NCI-H1694 (cell line): ENCODE results near the gene CEP164.
"Not testable (repeated sequence)": the region's sequence is repeated elsewhere in the genome, so short reads cannot be mapped to it uniquely, and the experiment has no call there.

Source experiments
- DNase-seq: peaks from one replicate; lab custom pipeline; 2025; lab: John Stamatoyannopoulos, UW

CEP164 gene

DNA sequence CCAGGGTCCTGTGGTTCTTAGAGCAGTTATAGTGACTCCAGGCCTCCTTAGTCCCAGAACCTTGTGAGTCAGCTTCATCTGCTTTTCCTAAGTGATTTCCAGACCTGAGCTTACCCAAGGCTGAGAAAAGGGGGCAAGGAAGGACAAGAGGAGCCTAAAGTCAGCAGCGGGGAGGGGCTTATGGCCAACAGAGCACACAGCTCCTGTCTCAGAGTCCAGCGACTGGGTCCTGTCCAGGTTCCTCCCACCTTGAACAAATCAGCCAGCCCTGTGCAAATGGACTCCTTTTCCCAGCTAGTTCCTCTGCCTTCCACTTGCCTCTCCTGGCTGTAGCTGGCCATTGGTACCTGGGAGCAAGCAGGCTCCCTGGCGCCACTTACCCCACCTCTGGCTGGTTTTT is 22.5 kb upstream of the CEP164 start:
- DNase-seq: no peak

DNA sequence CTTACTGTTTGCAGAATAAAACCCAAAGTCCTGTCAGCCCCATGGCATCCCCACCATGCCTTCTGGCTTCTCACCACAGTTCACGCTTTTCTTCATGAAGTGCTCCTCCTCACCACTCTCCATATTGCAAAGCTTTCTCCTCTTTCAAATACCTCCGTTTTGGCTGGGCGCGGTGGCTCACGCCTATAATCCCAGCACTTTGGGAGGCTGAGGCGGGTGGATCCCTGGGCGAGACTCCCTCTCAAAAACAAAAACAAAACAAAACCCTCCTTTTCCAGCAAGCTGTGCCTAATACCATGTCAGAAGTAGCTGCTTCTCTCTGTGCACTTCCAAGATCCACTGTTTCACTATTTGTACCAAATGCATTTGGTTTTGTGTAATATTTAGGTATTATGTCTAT is 18.3 kb upstream of the CEP164 start:
- DNase-seq: no peak

DNA sequence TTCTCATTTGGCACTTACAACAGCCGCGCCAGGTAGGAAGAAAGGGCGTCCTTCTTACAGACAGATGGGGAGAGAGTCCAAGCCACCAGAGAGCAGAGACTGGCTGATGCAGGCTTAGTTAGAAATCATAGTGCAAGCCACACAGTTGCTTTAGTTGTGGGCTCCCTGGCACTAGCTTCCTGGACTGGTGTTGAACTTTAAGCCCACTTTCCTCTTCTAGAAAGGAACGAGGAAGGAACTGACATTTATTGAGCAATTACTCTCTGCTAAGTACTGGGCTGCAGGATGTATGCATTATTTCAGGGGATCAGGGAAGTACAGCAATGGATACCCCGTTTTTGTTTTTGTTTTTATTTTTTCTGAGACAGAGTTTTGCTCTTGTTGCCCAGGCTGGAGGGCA is 14.6 kb upstream of the CEP164 start:
- no peak for DNase-seq

DNA sequence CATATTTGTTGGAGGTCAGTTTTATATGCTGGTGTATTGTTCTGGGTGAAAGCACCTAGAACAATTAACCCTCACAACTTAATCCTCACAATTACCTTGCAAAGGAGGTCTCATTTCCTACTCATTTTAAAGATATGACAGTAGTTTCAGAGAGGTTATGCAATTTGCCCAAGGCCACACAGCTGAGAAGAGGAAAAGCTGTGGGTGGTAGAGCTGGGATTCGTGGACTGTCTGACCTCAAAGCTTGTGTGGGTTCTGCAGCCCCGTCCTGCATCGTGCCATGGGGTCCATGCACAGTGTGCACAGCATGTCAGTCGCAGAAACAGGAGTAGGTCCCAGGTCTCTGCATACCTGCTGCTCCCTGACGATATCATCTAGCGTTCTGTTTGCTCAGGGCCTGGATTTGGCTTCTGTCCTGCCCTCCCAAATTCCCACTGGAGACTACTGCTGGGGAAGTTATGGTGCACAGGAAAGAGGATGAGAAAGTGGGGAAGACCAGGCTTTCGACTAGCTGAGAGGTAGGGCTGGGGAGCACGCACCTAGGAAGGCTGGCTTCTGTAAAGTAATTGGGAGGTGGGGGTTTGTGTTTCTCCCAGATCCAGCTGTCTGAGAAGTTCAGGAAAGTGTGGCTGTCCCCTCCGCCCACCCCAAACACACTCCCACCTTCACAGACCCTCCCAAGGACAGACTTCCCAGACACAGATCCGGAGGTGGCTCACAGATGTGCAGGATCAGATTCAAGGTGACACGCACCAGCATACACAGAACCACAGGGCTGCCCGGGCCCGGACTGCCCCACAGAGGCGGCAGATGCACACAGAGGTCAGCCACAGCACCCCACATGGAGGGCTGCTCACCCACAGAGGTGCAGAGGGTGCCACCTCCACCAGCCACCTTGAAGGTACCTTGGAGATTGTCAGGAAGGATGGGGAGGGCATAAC is 13.6 kb upstream of the CEP164 start:
- no peak for DNase-seq

DNA sequence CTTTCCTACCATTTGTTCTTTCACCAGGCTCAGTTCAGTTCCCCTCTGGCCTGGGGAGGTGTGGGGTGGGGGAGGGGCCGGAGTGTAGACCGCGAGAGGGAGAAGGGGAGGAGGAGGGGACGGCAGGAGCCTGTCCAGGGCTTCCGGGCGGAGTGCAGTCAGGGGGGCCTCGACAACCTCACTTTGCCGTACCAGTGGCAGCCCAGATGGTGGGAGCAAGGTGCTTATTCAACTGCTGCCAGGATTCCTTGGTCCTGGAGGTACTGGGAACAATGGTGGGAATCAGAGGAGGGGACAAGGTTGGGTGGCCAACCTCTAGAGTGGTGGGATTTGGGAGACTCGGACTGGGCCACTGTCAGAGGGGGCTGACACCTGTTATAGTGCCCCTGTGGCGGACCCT is 12.8 kb upstream of the CEP164 start:
- DNase-seq: no peak

DNA sequence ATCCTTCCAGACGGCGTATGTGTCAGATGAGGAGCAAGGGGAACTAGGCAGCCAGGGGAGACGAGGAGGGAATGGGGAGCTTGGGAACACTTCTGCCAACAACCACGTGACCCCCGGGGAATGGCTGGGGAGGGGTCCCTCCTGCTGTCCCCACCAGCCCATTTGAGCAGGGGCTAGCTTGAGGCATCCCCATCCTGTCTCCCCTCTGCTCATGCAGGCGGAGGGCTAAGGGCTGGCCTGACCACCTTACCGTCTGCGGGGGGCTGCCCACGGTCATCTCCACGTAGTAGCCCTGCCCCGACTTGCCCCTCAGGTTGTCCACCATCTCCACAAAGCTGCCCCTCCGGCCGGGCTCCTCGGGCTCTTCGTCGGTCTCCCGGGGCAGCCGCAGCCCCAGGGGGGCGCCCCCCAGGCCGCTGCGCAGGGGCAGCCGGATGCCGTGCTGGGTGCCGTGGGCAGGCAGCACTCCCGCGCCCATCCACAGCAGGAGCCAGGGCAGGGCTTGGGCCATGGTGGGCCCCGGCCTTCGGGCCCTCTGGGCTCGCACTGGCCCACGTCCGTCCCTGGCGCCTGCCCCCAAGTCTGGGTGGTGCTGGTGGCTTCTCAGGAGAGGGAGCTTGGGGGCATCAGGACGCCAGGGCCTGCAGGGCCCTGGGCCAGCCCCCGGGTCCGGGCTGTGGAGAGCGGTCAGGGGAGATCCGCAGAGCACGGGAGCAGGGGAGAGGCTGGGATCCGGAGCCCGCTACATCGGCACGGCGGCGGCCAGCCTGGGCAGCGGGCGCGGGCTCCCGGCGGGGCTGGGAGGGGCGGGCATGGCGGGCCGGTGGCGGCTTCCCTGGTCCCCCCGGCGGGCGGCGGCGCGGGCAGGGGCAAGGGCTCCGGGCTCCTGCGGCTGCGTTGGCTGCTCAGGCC is 12.1 kb upstream of the CEP164 start:
- DNase-seq: no peak

DNA sequence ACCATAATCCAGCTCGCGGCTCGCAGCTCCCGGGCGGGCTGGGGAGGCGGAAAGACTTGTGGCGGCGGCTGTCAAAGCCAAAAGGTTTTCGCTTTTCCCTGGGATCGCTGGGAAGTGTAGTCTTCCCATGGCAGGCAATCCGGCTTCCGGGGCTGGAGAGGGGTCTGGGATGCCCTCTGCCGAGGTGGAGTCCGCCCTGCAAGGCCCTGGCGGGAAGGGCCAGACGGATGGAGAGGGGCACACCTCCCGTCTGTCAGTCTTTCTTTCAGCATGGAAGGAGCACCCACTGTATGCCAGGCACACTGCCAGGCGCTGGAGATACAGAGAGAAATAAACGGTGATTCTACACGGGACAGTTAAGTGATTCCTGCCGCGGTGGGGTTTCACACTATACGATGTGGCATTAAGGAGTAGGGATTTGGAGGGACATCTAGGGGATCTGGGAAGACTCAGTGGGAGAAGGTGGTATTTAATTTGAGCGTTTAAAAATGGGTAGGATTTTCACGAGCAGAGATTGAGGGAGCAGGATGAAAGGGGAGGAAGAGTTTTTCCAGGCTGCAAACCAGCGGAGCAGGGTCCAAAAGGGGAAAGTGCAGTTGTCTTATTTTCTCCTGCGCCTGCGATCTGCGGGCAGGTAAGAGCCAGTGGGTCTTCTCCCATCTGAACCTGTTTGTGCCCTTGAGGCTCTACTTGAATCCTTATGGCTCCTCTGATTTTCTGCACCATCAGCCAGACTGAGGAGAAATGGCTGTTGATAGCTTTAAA is 11.3 kb upstream of the CEP164 start, which contains the start of gene BACE1:
Gene BACE1, minus strand, starts transcription at position 60 of the 765 bp plus-strand sequence. CDS start 461 bp downstream, outside the sequence.
- peak; percentile 25 for DNase-seq

DNA sequence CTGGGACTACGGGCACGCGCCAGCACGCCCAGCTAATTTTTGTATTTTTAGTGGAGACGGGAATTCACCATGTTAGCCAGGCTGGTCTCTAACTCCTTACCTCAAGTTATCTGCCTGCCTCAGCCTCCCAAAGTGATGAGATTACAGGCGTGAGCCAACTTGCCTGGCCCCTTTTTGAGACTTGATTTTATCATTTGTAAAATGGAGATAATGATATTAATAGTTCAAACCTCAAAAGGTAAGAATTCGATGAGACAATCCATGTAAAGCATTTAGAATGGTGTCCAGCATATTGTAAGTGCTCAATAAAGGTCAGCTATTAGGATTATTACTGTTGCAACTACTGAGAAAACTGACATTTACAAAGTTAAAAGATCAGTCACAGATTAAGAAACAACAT is 8.9 kb upstream of the CEP164 start:
- no peak for DNase-seq

DNA sequence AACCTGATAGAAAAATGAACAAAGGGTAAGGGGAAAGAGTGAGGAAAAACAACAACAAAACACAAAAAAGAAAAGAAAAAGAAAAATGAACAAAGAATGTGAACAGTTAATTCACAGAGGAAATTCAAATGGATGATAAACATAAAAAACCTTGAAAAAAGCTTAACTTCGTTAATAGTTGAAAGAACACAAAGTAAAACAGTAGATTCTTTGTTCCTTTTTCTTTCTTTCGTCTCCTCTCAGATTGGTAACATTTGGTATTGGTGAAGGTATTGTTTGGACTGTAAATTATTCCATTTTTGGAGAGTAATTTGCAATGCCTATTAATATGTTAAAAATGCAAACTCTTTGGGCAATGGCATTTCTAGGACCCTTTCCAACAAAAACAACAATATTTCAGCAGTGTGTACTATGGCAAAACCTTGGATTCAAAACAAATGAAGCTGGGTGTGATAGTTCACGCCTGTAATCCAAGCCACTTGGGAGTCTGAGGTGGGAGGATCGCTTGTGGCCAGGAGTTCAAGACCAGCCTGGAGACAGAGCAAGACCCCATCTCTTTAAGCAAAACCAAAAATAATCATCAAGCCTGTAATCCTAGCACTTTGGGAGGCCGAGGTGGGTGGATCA is 8.3 kb upstream of the CEP164 start:
- no peak for DNase-seq

DNA sequence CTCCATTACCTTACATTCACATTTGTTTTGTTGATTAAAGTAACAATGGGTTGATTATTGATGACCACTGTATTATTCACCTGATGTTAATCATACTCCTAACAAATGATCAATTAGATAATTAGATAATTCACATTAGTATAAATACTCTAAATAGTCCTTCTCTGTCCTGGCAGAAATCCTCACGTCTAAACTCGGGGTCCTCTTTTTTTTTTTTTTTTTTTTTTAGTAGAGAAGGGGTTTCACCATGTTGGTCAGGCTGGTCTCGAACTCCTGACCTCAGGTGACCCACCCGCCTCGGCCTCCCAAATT is 443 bp upstream of the CEP164 start:
- DNase-seq: not testable (repeated sequence)

DNA sequence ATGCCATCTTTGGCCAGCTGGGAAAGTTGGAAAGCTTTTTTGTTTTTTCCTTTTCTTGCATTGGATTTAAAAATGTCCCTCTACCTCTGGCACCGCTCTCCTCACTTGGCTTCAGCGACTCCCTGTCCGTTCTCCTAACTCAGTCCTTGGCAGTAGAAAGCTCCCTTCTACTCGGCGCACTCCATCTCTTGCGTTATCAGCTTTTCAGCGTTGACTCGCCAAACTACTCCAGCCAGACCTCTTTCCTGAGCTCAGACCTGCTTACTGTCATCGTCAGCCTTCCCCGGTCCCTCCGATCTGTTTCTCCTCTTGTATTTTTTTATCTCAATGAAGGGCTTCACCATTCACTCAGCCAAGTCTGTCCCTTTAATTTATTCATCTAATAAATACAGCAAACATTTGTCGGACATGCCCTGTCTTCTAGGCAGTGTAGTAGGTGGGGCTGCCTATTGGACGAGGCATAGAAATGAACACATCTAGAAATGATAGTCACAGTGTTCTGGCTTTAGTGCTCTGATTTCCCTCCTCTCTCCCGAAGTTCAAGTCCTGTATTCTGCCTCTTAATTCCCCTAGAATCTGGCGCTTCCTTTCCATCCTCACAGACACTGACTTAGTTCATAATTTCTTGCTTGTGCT is 839 bp downstream of the CEP164 start:
- no peak for DNase-seq

DNA sequence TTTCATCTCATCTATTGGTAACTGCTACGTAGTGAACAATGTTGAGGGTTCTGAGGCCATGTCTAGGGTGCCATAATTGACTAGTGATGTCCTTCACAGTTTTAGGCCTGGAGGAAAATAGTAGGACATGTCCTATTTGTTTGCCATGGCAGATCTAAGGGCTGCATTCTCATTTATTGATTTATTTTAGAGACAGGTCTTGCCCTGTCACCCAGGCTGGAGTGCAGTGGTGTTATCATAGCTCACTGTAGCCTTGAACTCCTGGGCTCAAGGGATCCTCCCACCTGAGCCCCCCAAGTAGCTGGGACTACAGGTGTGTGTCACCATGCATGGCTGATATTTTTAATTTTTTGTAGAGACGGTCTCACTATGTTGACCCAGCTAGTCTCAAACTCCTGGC is 5.2 kb downstream of the CEP164 start:
- DNase-seq: no peak

DNA sequence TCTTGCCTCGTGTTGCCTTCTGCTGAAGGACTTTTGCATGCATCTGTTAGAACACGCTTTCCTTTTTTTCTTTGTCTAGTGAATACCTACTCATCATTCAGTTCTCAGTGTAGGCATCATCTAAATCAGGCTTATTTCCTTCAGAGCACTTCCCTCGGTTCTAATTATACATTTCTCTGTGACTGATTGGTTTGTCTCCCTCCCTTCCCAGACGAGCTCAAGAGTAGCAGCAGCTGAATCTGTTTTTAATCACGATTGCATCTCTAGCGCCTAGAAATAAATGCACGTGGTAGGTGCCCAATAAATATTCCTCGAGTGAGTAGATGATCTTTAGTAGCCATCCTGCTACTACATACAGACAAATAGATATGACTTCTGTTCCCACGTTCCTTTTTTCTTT is 6.3 kb downstream of the CEP164 start:
- DNase-seq: no peak

DNA sequence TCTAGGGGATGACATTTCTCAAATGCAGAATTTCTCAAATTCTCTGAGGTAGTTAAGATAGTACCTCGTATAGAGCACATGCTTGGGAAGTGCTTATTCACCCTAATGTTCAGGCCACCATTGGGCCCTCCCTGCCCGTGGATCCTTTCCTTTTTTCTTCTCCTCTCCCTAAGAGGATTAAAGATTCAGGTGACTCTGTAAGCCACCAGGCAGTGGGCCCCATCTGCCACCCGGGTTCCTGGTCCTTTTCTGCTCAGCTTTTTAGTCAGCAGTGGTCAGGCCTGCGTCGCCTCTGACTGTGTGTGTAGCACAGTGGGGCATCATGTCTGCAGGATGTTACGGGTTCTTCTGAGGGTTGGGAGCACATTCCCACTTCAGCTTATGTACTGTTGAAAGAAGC is 7.2 kb downstream of the CEP164 start:
- DNase-seq: no peak

DNA sequence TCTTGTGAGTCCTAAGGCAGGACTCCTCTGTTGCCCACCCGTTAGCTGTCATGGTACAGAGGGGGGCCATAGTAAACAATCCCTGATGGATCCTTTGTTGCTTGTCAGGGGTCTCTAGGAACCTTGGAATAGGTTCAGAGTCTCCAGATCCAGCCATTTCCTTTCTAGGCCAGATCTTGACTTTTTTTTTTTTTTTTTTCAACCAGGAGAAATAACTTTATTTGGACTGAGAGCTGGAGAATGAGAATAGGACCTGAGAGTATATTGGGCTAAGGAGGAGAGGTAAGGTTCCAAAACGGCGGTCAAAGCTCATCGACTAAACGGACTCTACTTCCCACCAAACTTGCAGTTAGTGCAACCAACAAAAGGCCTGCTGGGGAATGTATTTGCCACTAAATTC is 7.7 kb downstream of the CEP164 start:
- no peak for DNase-seq

DNA sequence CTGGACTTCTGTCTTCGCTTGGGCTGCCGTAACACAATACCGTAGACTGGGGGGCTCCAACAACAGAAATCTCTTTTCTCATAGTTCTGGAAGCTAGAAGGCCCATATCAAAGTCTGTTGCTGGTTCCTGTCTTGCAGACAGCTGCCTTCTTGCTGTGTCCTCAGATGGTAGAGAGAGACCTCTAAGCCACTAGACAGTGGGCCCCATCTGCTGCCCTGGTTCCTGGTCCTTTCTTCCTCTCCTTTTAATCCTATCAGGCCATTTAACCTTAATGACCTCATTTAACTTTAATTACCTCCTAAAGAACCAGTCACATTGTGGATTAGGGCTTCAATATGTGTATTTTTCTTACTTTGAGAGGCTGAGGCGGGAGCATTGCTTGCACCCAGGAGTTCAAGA is 9.4 kb downstream of the CEP164 start:
- DNase-seq: no peak

DNA sequence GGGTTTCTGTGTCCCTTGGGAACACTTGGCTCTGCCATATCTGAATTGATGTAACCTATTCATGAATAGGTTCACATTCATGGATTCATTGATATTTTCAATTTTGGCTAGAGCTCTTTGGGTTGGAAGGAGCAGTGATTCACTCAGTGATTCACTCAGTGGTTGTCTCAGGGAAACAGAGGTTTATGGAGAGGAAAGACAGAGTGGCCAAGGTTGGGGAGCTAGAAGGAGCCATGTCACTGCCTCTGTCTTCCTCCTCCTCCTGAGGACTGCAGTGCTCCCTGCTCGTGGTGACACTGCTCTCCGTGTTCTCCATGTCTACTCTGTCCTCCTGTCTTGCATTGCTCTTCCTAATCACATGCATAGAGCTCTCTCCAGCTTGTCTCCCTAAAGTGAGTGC is 17.4 kb downstream of the CEP164 start:
- DNase-seq: no peak

DNA sequence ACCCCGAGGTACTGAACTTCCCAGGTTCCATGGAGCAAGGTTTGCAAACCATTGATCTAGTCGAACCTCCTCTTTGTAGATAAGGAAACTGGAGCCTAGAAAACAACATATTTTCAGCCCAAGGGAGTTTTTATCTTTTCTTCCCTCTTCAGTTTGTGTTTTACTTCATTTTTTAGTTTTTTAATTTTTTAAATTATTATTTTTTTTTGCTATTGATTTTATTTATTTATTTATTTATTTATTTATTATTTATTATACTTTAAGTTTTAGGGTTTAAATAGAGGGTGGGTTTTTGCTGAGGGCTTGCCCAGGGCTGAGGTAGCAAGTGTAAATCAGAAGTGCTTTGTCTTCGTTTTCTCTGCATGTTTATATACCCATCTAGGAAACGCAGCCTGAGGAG is 26.9 kb downstream of the CEP164 start:
- DNase-seq: no peak

DNA sequence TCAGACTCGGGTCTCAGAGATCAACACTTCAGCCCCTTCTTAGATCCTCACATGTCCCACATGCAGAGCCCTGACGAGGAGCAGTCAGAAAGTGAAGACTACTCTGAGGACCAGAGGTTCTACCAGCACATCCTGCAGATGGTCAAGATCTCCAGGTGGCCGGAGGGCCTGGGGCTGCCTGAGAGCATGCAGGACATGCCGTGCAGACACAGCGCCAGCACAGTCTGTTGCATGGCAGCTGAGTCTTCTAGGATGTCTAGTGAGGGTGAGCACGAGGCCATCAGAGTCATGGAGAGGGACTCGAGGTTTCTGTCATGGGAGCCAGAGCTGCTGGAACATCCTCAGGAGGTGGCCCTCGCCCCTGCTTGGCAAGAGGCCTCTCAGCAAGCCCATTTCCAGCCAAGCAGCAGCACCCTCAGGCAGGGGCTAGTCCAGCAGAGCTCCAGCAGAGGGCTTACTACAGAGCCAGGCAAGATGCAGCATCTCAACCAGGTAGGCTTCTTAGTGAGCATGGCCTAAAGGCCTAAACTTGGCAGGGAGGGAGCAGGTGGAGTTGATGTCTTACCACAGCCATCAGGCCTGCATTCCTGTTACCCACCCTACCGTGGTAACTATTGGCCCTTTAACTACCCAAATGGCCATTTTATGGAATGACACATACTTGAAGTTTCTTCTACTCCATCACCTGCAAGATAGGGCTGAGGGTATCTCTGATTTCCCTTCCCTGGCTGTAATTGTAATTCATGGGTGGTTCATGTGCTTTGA is 28.7 kb downstream of the CEP164 start:
- DNase-seq: no peak

DNA sequence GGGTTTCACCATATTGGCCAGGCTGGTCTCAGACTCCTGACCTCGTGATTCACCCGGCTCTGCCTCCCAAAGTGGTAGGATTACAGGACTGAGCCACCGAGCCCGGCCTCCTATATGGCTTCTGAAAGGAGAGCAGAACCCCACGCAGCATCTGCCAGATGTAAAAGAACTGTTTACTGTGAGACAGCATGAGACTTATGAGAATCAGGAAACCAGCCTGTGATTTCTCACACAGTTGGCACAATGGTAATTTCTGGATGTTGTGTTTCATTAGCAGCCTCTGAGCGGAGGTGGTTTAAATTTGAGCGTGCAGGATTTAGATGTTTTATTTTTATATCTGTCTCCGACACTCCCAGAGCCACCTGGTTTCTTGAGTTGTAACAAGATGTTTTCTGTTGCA is 33.8 kb downstream of the CEP164 start:
- DNase-seq: no peak

DNA sequence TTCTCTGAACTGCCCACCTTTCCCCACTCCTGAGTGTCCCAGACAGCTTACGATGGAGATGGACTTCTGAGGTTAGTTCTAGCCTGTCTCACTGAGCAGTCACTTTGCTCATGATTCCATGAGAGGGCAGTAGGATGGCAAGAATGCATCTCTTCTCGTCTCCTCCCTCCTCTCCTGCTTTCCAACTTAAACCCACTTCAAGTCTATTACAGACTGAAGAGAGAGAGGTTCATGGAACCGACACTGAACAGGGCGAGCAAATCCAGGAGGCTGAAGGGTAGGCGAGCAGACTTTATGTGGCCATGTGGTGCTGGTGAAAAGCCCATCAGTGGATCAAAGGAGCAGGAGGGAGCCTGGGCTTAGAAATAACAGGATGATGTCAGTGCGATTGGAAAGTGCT is 38.6 kb downstream of the CEP164 start:
- peak; percentile 33 for DNase-seq
